Mesodermal cell (in vitro differentiated cells): Measurements from ENCODE around the gene ATG2A.

ENCODE experiments used
- H3K27ac ChIP-seq: 2 replicates; pipeline ENCODE4 v1.7.0; 2013; ENCODE audit warnings: mild to moderate bottlenecking, low read depth, low read length, moderate library complexity; ENCODE audit not compliant: severe bottlenecking
- H3K36me3 ChIP-seq: 2 replicates; pipeline ENCODE4 v1.7.1; 2013; ENCODE audit warnings: mild to moderate bottlenecking, low read length, moderate library complexity; ENCODE audit not compliant: control insufficient read depth, insufficient read depth
- H3K4me1 ChIP-seq: one replicate; pipeline ENCODE4 v1.7.1; 2013; ENCODE audit warnings: mild to moderate bottlenecking, low read length; ENCODE audit not compliant: insufficient read depth, control insufficient read depth, poor library complexity, severe bottlenecking
- H3K4me3 ChIP-seq: 2 replicates; pipeline ENCODE4 v1.7.0; 2013; ENCODE audit warnings: low read length, control low read depth, mild to moderate bottlenecking; ENCODE audit not compliant: insufficient read depth, poor library complexity, severe bottlenecking; ENCODE audit errors: extremely low read depth
- H3K9me3 ChIP-seq: 2 replicates; pipeline ENCODE4 v1.7.1; 2013; ENCODE audit warnings: mild to moderate bottlenecking, low read length, moderate library complexity; ENCODE audit not compliant: control insufficient read depth
- WGBS, 2 experiments: methylation state at CpG; one replicate each; pipeline ENCODE4 v1.1.5; 2013; ENCODE audit warnings: missing lambda C conversion rate in 2 of 2; ENCODE audit not compliant: insufficient coverage in 2 of 2; 5-methylcytosine and 5-hydroxymethylcytosine counted together

Gene ATG2A

DNA sequence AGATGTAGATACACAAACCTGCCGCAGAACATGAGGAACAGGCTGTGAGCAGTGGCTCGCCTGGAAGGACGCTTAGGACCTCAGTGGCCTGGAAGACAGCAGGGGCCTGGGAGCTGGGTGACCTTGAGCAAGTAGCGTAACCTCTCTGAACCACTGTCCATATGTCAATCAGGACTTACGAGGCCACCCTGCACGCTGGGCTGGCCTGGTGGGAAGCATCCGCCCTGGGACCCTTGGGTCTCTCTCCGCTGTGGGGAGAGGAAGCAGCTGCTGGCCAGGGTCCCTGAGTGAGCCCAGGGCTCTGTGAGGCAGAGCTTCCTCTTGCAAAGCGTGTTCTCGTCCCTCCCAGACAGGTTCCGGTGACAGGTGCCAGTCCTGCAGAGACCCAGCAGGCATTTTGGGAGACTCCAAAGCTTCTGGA lies 24.6 kb downstream of the ATG2A start:
- Histone ChIP-seq H3K4me1 (peaks cover 22% of the 10 kb centered on the region), H3K9me3 (no peaks in the 10 kb centered on the region), H3K4me3 (no peak overlapping the region), H3K36me3 (peaks cover 15% of the 10 kb centered on the region), H3K27ac (no peak overlapping the region)
- 91 to 96% methylated on average over 10 to 11 of the region's 11 CpGs for WGBS, 2 experiments

DNA sequence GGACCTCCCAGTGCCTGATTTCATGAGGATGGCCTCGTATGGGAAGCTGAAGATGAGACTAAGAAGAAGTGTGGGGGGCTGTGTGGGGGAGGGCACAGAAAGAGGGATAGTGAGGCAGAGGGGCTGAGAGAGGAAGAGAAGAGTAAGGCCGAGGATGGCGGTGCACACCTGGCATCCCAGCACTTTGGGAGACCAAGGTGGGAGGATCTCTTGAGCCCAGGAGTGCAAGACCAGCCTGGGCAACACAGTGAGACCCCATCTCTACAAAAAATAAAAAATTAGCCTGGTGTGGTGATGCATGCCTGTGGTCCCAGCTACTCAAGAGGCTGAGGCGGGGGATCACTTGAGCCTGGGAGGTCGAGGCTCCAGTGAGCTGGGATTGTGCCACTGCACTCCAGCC lies 25.1 kb downstream of the ATG2A start:
- Histone ChIP-seq H3K4me3 (no peak overlapping the region), H3K27ac (no peak overlapping the region), H3K36me3 (peaks cover 11% of the 10 kb centered on the region), H3K9me3 (no peaks in the 10 kb centered on the region), H3K4me1 (peaks cover 25% of the 10 kb centered on the region)
- 69 to 85% methylated on average over 3 to 5 of the region's 5 CpGs for WGBS, 2 experiments

DNA sequence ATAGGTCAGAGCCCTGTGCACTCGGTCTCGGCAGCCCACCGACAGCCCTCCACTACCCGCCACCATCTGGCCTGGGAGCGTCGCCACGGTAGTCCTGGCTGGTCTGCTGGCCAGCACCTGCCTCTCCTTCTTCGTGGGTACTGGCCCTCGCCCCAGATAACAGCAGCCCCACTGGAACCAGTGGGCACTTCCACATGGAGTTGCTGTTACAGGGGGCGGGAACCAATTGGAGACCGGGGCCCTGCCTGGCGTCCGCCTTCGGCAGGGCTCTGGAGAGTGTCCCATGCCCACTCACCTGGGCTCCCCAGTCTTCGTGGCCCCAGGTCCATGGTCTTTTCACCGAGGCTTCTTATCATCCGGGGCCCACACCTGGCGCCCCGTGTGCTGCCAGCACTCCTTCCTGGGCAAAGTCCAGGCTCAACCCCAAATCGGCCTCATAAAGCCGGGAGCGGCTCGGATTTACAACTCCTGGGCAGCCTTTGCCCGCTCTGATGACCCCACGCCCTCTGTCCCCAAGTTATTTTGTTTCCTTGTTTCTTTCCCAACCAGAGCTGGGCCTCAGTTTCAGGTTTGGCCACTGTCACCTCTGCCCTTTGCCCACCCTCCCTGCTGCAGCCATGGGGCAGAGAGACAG lies 25.7 kb downstream of the ATG2A start:
- no peak overlapping the region for H3K4me3 ChIP-seq
- H3K9me3 ChIP-seq, result no peaks in the 10 kb centered on the region
- WGBS, 2 experiments, result 93 to 95% methylated on average over 19 to 25 of the region's 25 CpGs
- peaks cover 7% of the 10 kb centered on the region for H3K36me3 ChIP-seq
- peaks cover 25% of the 10 kb centered on the region for H3K4me1 ChIP-seq
- no peak overlapping the region for H3K27ac ChIP-seq

DNA sequence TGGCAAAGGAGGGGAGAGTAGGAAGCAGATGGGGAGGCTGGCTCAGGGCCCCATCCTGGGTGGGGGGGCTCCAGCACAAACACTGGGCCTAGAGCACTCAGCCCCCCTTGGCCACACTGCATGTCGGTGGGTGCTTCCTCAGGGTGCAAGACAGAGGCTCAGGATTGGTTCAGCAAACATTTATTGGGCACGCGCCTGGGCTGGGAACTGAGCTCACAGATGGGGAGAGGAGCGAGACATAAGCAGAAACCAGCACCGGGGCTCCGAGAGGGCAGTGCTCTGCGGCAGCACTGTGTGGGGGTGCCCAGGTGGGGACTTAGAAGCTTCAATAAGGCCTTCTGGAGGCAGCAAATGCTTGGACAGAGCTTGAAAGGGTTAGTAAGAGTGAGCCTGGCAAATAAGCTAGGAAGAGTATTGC lies 26.5 kb downstream of the ATG2A start:
- 89 to 92% methylated on average over 7 of the region's 7 CpGs for WGBS, 2 experiments
- H3K36me3 ChIP-seq, result peaks cover 3% of the 10 kb centered on the region

DNA sequence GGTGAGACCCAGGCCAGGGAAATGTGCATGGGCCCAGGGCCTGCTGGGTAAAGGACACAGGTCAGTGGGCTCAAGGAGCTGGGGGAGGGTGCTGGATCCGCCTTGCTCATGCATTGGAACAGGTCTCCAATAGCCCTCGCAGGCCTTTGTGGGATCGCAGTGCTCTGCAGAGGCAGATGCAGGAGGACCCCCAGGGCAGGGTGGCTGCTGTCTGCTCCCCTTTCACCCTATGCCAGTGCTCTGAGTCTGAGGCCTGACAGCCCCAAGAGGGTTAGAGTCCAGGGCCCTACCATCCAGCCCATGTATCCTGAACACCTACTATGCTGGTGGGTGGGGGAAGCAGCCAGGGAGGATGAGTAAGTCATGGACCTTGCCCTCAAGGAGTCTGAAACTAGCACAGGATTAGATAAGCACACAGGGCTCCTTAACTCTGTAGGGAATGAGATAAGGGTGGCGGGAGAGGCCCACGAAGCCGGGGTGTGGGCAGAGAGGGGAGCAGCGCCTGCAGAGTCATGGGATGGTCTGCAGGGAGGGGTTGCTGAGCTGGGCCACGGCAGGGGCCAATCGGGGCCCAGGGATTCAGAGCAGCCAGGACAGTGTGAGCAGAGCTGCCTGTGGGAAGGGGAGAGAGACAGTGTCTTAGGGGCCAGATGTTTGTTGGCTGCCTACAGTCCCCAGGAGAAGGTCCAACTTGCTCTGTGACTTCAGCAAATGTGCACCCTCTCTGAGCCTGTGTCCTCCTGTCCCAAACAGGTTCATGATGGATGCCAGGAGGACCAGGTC lies 28.1 kb downstream of the ATG2A start:
- H3K4me1 ChIP-seq, result peaks cover 33% of the 10 kb centered on the region
- H3K4me3 ChIP-seq, result no peak overlapping the region
- H3K9me3 ChIP-seq, result no peaks in the 10 kb centered on the region
- 73 to 74% methylated on average over 6 to 9 of the region's 9 CpGs for WGBS, 2 experiments
- no peaks in the 10 kb centered on the region for H3K36me3 ChIP-seq
- peak overlapping the region; percentile 41 for H3K27ac ChIP-seq

More for the DNA sequence above, 26.5 kb downstream of the ATG2A start:
- Histone ChIP-seq H3K4me3 (no peak overlapping the region), H3K9me3 (no peaks in the 10 kb centered on the region), H3K4me1 (peaks cover 30% of the 10 kb centered on the region), H3K27ac (no peak overlapping the region)

DNA sequence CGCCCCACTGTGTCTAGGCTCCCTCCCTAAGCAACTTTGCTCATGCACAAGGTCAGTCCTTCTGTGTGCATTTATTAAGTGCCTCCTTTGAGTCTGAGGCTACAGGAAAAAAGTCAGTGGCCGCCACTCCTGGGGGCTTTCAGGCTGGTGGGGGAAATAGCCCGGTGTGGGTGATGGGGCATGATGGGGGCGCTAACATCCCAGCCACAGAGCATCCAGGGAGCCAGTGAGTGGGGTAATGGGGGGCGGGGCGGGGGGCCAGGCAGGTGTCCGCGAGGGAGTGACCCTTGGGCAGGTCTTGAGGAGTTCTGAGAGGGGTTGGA lies 28.6 kb downstream of the ATG2A start:
- peaks cover 33% of the 10 kb centered on the region for H3K4me1 ChIP-seq
- no peaks in the 10 kb centered on the region for H3K9me3 ChIP-seq
- no peaks in the 10 kb centered on the region for H3K36me3 ChIP-seq
- WGBS, 2 experiments, result 80 to 86% methylated on average over 7 to 8 of the region's 8 CpGs
- H3K4me3 ChIP-seq, result no peak overlapping the region
- no peak overlapping the region for H3K27ac ChIP-seq

DNA sequence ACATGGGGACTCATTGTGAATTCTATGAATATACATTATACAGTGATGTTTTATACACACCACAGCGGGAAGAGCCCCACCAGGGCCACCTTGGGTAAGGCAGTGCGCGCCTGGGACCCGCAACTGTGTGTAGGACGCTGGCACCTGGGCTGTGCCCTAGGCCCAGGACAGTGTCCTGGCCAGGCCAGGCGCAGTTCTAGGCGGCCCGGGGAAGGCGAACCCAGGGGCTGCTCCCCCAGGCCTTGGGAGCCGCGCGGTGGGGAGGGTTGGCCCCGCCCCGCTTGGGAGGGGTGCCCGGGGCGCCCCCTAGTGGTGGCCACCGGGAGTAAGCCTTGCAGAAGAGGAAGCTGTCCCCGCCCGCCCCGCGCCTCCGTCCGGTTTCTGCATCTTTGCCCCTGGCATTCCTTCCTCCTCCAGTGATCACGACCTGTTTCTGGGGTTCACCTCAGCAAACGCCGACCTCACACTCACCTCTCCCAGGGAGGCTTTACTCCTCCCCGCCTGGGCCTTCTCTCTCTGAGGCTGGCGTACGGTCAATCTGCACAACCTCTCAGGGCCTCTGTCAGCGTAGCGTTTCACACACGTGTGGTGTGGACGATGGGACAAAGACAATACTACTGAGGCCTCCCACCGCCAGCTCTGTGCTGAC lies 29.1 kb downstream of the ATG2A start:
- H3K36me3 ChIP-seq, result no peaks in the 10 kb centered on the region
- WGBS, 2 experiments, result 27 to 31% methylated on average over 20 to 34 of the region's 34 CpGs
- peak overlapping the region; percentile 10 for H3K27ac ChIP-seq
- H3K4me3 ChIP-seq, result no peak overlapping the region
- peaks cover 33% of the 10 kb centered on the region for H3K4me1 ChIP-seq
- no peaks in the 10 kb centered on the region for H3K9me3 ChIP-seq

DNA sequence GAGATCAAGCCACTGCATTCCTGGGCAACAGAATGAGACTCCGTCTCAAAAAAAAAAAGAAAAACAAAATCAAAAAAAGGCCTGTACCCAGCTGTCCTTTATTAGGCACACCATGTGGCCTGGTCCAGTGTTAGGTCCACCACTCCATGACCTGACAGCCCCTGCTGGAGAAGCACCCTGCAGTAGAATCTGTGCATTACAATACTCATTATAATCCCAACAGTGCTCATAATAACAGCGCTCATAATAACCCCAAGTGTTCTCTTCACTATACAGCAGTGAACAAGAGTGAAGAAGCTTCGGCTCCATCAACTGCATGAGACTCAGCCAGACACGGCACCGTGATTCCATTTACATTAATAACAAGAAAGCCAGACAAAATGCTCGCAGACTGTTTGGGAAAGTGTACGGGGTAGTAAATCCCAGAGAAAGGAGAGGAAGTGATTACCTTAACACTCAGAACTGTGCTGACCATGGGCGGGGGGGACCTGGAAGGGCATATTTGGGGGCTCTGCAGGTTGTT lies 29.7 kb downstream of the ATG2A start:
- Histone ChIP-seq H3K27ac (peak overlapping the region; percentile 10), H3K36me3 (no peaks in the 10 kb centered on the region), H3K4me3 (no peak overlapping the region), H3K4me1 (peaks cover 33% of the 10 kb centered on the region), H3K9me3 (no peaks in the 10 kb centered on the region)
- WGBS, 2 experiments, result 93 to 100% methylated on average over 2 to 3 of the region's 8 CpGs

DNA sequence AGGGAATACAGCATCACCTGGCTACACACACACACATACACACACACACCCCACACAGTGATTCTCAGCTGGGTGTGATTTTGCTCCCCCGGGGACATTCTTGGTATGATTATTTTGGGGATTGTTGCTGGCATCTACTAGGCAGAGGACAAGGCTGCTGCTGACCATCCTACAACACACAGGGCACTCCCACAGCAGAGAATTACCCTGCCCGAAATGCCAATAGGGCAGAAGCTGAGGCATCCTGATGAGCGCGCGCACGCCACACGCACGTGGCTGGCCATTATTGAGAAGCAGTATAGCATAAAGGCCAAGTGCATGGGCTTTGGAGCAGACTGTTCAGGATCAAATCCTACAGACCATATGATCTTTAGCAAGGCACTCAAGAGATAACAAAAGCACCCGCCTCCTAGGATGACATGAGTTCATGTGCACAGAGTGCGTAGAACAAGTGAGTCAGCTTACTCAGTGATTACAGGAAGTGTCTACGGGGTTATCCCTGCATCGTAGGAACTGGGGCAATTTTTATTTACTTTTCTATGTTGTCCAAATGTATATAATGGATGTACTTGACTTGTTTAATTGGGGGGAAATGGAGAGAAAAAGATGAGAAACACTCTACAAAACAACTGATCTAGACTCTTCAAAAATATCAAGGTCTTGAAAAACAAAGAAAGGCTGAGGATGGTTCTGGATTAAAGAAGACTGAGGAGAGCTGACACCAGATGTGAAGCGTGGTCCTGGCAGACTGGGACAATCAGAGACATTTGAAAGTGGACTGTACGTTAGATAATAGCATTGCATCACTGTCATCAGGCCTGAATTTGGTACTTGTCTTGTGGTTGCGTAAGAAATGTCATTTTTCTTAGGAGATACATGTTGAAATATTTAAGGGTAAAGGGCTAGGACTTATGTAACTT lies 31.4 kb downstream of the ATG2A start:
- 88 to 92% methylated on average over 12 of the region's 15 CpGs for WGBS, 2 experiments
- Histone ChIP-seq H3K27ac (peak overlapping the region; percentile 41), H3K4me3 (no peak overlapping the region)

DNA sequence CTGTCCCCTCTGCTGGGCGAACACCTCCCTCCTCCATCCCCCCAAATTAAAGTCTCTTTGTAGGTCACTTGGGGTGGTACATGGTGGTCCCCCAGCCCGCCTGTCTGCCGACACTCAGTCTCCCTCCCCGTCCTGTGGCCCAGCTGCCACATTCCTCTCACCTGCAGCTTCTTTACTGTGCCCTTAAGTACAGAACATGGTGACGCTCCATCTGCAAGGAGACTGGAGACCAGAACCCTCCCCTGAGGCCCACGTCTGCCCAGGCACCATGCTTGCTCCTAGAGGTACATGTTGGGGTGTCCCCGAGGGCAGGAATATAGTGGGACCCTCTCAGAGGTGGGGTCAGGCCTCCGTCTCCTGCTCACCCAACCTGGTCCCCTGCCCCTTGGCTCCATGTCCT lies 33.0 kb downstream of the ATG2A start:
- 86 to 91% methylated on average over 7 to 8 of the region's 8 CpGs for WGBS, 2 experiments
- Histone ChIP-seq H3K9me3 (no peaks in the 10 kb centered on the region), H3K4me1 (peaks cover 32% of the 10 kb centered on the region), H3K27ac (no peak overlapping the region), H3K4me3 (no peak overlapping the region), H3K36me3 (no peaks in the 10 kb centered on the region)

More for the DNA sequence above, 31.4 kb downstream of the ATG2A start:
- Histone ChIP-seq H3K9me3 (no peaks in the 10 kb centered on the region), H3K36me3 (no peaks in the 10 kb centered on the region), H3K4me1 (peaks cover 36% of the 10 kb centered on the region)
